KMS-11 (cell line): ENCODE data around the gene NEK2.

ENCODE experiments used
- H2AFZ ChIP-seq: fragments of 200-600 bp; sonication (generic); 2 replicates; pipeline ENCODE4 v1.6.1; 2016; ENCODE audit warnings: antibody characterized with exemption, mixed run types, low read depth
- H3K27ac ChIP-seq: fragments of 200-600 bp; sonication (generic); 2 replicates; pipeline ENCODE4 v1.6.1; 2016; ENCODE audit warnings: mild to moderate bottlenecking, mixed run types
- H3K27me3 ChIP-seq: fragments of 200-600 bp; sonication (generic); 2 replicates; pipeline ENCODE4 v1.6.1; 2017; ENCODE audit warnings: mild to moderate bottlenecking, low read depth, mixed run types, moderate library complexity; ENCODE audit not compliant: insufficient read depth
- H3K36me3 ChIP-seq: fragments of 200-600 bp; sonication (generic); 2 replicates; pipeline ENCODE4 v1.6.1; 2017; ENCODE audit warnings: mild to moderate bottlenecking, mixed run types; ENCODE audit not compliant: insufficient read depth
- H3K4me1 ChIP-seq: fragments of 200-600 bp; sonication (generic); 2 replicates; pipeline ENCODE4 v1.6.1; 2016; ENCODE audit warnings: mild to moderate bottlenecking, low read depth, mixed run types; ENCODE audit not compliant: poor library complexity, severe bottlenecking
- H3K4me2 ChIP-seq: fragments of 200-600 bp; sonication (generic); 2 replicates; pipeline ENCODE4 v1.7.0; 2016; ENCODE audit warnings: mild to moderate bottlenecking, mixed run types
- H3K4me3 ChIP-seq: fragments of 200-600 bp; sonication (generic); IDR thresholded peaks from 2 replicates; pipeline ENCODE4 v1.6.1; 2017; ENCODE audit warnings: low read depth, low read length, mixed read lengths; ENCODE audit not compliant: insufficient read depth
- H3K79me2 ChIP-seq: fragments of 200-600 bp; sonication (generic); 2 replicates; pipeline ENCODE4 v1.6.1; 2016; ENCODE audit warnings: low read depth, mixed run types; ENCODE audit not compliant: insufficient read depth
- H3K9ac ChIP-seq: fragments of 200-600 bp; sonication (generic); 2 replicates; pipeline ENCODE4 v1.6.1; 2016; ENCODE audit warnings: mild to moderate bottlenecking, mixed run types
- H4K20me1 ChIP-seq: fragments of 200-600 bp; sonication (generic); 2 replicates; pipeline ENCODE4 v1.6.1; 2016; ENCODE audit warnings: mild to moderate bottlenecking, mixed run types; ENCODE audit not compliant: insufficient read depth
- CTCF ChIP-seq: fragments of 200-600 bp; sonication (generic); conservative IDR thresholded peaks from 2 replicates; pipeline ENCODE4 v1.6.1; 2017; ENCODE audit warnings: low read depth, mild to moderate bottlenecking, antibody characterized with exemption, low read length, moderate library complexity, mixed read lengths

Gene NEK2

GRCh38 chr1:211715971-211716370 is 40.5 kb upstream of the NEK2 start:
- Histone ChIP-seq H3K27me3 (no peaks in the 10 kb centered on the region), H3K4me3 (no peak overlapping the region), H3K27ac (no peak overlapping the region), H3K36me3 (no peaks in the 10 kb centered on the region), H3K4me2 (no peak overlapping the region), H2AFZ (no peak overlapping the region), H3K4me1 (peaks cover 8% of the 10 kb centered on the region), H3K79me2 (no peaks in the 10 kb centered on the region), H3K9ac (no peak overlapping the region), H4K20me1 (no peaks in the 10 kb centered on the region)
- no peak for TF ChIP-seq CTCF

- Histone ChIP-seq H3K27me3 (no peaks in the 10 kb centered on the region), H3K9ac (no peak overlapping the region), H2AFZ (no peak overlapping the region), H3K4me2 (no peak overlapping the region), H3K79me2 (no peaks in the 10 kb centered on the region), H3K4me3 (no peak overlapping the region), H4K20me1 (no peaks in the 10 kb centered on the region), H3K36me3 (no peaks in the 10 kb centered on the region), H3K27ac (no peak overlapping the region), H3K4me1 (peaks cover 8% of the 10 kb centered on the region)
- no peak for TF ChIP-seq CTCF
These were observed 38.7 kb upstream of the NEK2 start for GRCh38 chr1:211714154-211714553.

GRCh38 chr1:211713231-211713630 is 37.8 kb upstream of the NEK2 start:
- no peak for TF ChIP-seq CTCF
- Histone ChIP-seq H2AFZ (no peak overlapping the region), H3K27ac (no peak overlapping the region), H3K4me2 (no peak overlapping the region), H3K4me3 (no peak overlapping the region), H3K9ac (no peak overlapping the region), H3K4me1 (peaks cover 8% of the 10 kb centered on the region), H3K36me3 (no peaks in the 10 kb centered on the region), H3K79me2 (no peaks in the 10 kb centered on the region), H3K27me3 (no peaks in the 10 kb centered on the region), H4K20me1 (no peaks in the 10 kb centered on the region)

GRCh38 chr1:211711315-211711705 is 35.9 kb upstream of the NEK2 start:
- peak overlapping the region; percentile 33; the same call in 1 of the 2 replicates for H2AFZ ChIP-seq
- peaks cover 8% of the 10 kb centered on the region for H3K4me1 ChIP-seq
- TF ChIP-seq CTCF: no peak
- no peak overlapping the region; the same call in 1 of the 2 replicates for H3K4me2 ChIP-seq
- H3K4me3 ChIP-seq: no peak overlapping the region
- no peaks in the 10 kb centered on the region for H4K20me1 ChIP-seq
- H3K79me2 ChIP-seq: no peaks in the 10 kb centered on the region
- H3K36me3 ChIP-seq: no peaks in the 10 kb centered on the region
- no peak overlapping the region for H3K27ac ChIP-seq
- no peaks in the 10 kb centered on the region for H3K27me3 ChIP-seq
- no peak overlapping the region for H3K9ac ChIP-seq
